K562 (cell line): ENCODE results near the gene HSPA6. TPM values are rescaled to one million over a fixed set of nuclear protein-coding genes. Genes with fewer than 3 reads are reported as not detected.

Experiments used
- ARID1B ChIP-seq: fragments of 450-650 bp; IDR thresholded peaks from 2 replicates; pipeline ENCODE4 v1.6.1; 2016; ENCODE audit warnings: antibody characterized with exemption, mild to moderate bottlenecking, inconsistent platforms
- CCNT2 ChIP-seq: IDR thresholded peaks from 2 replicates; pipeline ENCODE4 v1.6.1; 2011; ENCODE audit warnings: borderline replicate concordance, low read depth, mild to moderate bottlenecking, moderate library complexity, mixed read lengths, low read length; ENCODE audit not compliant: insufficient read length; ENCODE audit errors: extremely low read depth
- ELK1 ChIP-seq: sonication (generic); formaldehyde crosslinking; IDR thresholded peaks from 2 replicates; pipeline ENCODE4 v1.8.1; 2022; ENCODE audit warnings: missing genetic modification reagents
- ETV1 ChIP-seq: fragments of 450-650 bp; conservative IDR thresholded peaks from 2 replicates; pipeline ENCODE4 v1.6.1; 2016; ENCODE audit warnings: missing genetic modification characterization, control low read depth, low read depth, missing compliant biosample characterization
- GATAD2B ChIP-seq: fragments of 450-650 bp; IDR thresholded peaks from 2 replicates; pipeline ENCODE4 v1.6.1; 2017; ENCODE audit warnings: mild to moderate bottlenecking, borderline replicate concordance
- HINFP ChIP-seq: fragments of 450-650 bp; conservative IDR thresholded peaks from 2 replicates; pipeline ENCODE4 v1.6.1; 2016; ENCODE audit warnings: missing genetic modification characterization, low read depth, mild to moderate bottlenecking, control low read depth, missing compliant biosample characterization
- JUND ChIP-seq, 2 experiments: IDR thresholded peaks; 2 replicates in 1 of 2; 3 replicates in 1 of 2; pipeline ENCODE4 v1.6.1; 2011; ENCODE audit warnings: borderline replicate concordance in 2 of 2, low read depth in 2 of 2, low read length in 2 of 2, improper control_type of control experiment in 1 of 2, missing biosample characterization in 1 of 2, missing genetic modification characterization in 1 of 2, missing genetic modification reagents in 1 of 2
- LCOR ChIP-seq: sonication (generic); formaldehyde crosslinking; IDR thresholded peaks from 2 replicates; pipeline ENCODE4 v1.8.0; 2022; ENCODE audit warnings: mild to moderate bottlenecking, missing genetic modification reagents
- MITF ChIP-seq: IDR thresholded peaks from 2 replicates; pipeline ENCODE4 v1.6.1; 2014; ENCODE audit warnings: antibody characterized with exemption
- MYNN ChIP-seq, 2 experiments: sonication (generic); formaldehyde crosslinking in 1 of 2; IDR thresholded peaks; 2 replicates each; pipeline versions ENCODE4 v1.5.0 to v1.6.1; 2016 to 2020; ENCODE audit warnings: antibody characterized with exemption in 1 of 2, missing genetic modification reagents in 1 of 2
- NCOA1 ChIP-seq: fragments of 450-650 bp; IDR thresholded peaks from 2 replicates; pipeline ENCODE4 v1.6.1; 2016; ENCODE audit warnings: low read depth
- NEUROD1 ChIP-seq: fragments of 150-350 bp; IDR thresholded peaks from 2 replicates; pipeline ENCODE4 v1.6.1; 2014; ENCODE audit warnings: borderline replicate concordance, low read length, low read depth; ENCODE audit not compliant: partially characterized antibody
- PURB ChIP-seq: sonication (generic); formaldehyde crosslinking; IDR thresholded peaks from 2 replicates; pipeline ENCODE4 v1.9.0; 2021; ENCODE audit warnings: low read depth, mild to moderate bottlenecking, missing genetic modification reagents
- RCOR1 ChIP-seq, 2 experiments: IDR thresholded peaks; 2 replicates each; pipeline ENCODE4 v1.6.1; 2012; ENCODE audit warnings: low read depth in 2 of 2, low read length in 2 of 2, borderline replicate concordance in 1 of 2, improper control_type of control experiment in 1 of 2
- TEAD2 ChIP-seq: fragments of 450-650 bp; IDR thresholded peaks from 2 replicates; pipeline ENCODE4 v1.6.1; 2016; ENCODE audit warnings: missing genetic modification characterization, control low read depth, missing compliant biosample characterization
- ZNF124 ChIP-seq: sonication (generic); formaldehyde crosslinking; IDR thresholded peaks from 2 replicates; pipeline ENCODE4 v1.8.1; 2022; ENCODE audit warnings: missing genetic modification reagents
- ZNF174 ChIP-seq: fragments of 250-450 bp; sonication (Bioruptor Pico); IDR thresholded peaks from 2 replicates; pipeline ENCODE4 v1.4.0; 2020; ENCODE audit warnings: mild to moderate bottlenecking
- ZNF347 ChIP-seq: fragments of 450-650 bp; formaldehyde crosslinking; IDR thresholded peaks from 2 replicates; pipeline ENCODE4 v1.4.0; 2020; ENCODE audit warnings: low read depth, mild to moderate bottlenecking, moderate library complexity
- ZNF408 ChIP-seq: fragments of 250-450 bp; sonication (Bioruptor Pico); IDR thresholded peaks from 2 replicates; pipeline ENCODE4 v1.4.0; 2020; ENCODE audit warnings: low read depth, mild to moderate bottlenecking, moderate library complexity
- ZNF511 ChIP-seq: sonication (generic); formaldehyde crosslinking; IDR thresholded peaks from 2 replicates; pipeline ENCODE4 v1.8.0; 2022; ENCODE audit warnings: mild to moderate bottlenecking, missing genetic modification reagents
- ZNF780A ChIP-seq: fragments of 250-450 bp; sonication (Bioruptor Pico); IDR thresholded peaks from 2 replicates; pipeline ENCODE4 v1.5.0; 2021; ENCODE audit warnings: mild to moderate bottlenecking
- ZZZ3 ChIP-seq: fragments of 450-650 bp; IDR thresholded peaks from 2 replicates; pipeline ENCODE4 v1.6.1; 2016; ENCODE audit warnings: antibody characterized with exemption, mild to moderate bottlenecking, moderate library complexity
- polyA plus RNA-seq, 8 experiments: library from polyadenylated mRNA; depleted of rRNA in 4 of 8; stranded (reverse) in 5 of 8; unstranded in 3 of 8; fragments of >200 nt; fragmentation: Nextera tagmentation in 2 of 8; fragmentation: Illumina TruSeq in 1 of 8; extraction: Ambion mirVana in 2 of 8; extraction: Trizol in 1 of 8; gene quantifications; 2 replicates each; pipeline versions ENCODE4 v1.2.1 to v1.2.3, GENCODE V29; 2011 to 2014; ENCODE audit warnings: inconsistent platforms in 1 of 8, missing spikeins in 1 of 8
- total RNA-seq, 7 experiments: library from RNA; depleted of rRNA in 6 of 7; stranded (reverse); fragments of >200 nt in 6 of 7; fragmentation: Illumina TruSeq in 2 of 7; extraction: Trizol in 2 of 7; gene quantifications; 2 replicates each; pipeline versions ENCODE4 v1.2.1 to v1.2.3, GENCODE V29; 2011 to 2021; ENCODE audit warnings: low replicate concordance in 1 of 7

HSPA6 gene
- total and polyA plus RNA-seq, 9 of the 15 experiments (the other 6 are each of a cell fraction or from before 2014, with no cell fraction given): 0.15 to 10.0 (median 2.4) TPM

- peak; percentile 96 for TF ChIP-seq ARID1B
- no peak for TF ChIP-seq ZZZ3
- peak; percentile 96 for TF ChIP-seq JUND (IDR thresholded peaks at IDR 0.05; ENCODE audit: borderline replicate concordance, low read depth, low read length)
- peak; percentile 93; the same call in 1 of the 3 replicates for TF ChIP-seq JUND (tag; IDR thresholded peaks at IDR 0.05; ENCODE audit: borderline replicate concordance, low read depth, low read length)
- no peak for TF ChIP-seq GATAD2B
- TF ChIP-seq NEUROD1: peak; percentile 36
- no peak for TF ChIP-seq ZNF174 (CRISPR knock-in tag)
- TF ChIP-seq ZNF780A (CRISPR knock-in tag): no peak
- TF ChIP-seq ZNF124 (CRISPR knock-in tag): no peak
- TF ChIP-seq NCOA1: peak; percentile 66; the same call in 1 of the 2 replicates
- TF ChIP-seq ZNF408: no peak
- TF ChIP-seq LCOR (CRISPR knock-in tag): peak; percentile 46; the same call in 1 of the 2 replicates
- TF ChIP-seq TEAD2 (tag): no peak
- TF ChIP-seq RCOR1 (IDR thresholded peaks at IDR 0.05; ENCODE audit: borderline replicate concordance in 1 of 2, low read depth in 2 of 2, low read length in 2 of 2): peak in 1 of 2 experiments; percentile 78; a peak in 3 of 4 replicates
- no peak for TF ChIP-seq ZNF347
- TF ChIP-seq HINFP (tag): no peak
- peak; percentile 83 for TF ChIP-seq ETV1 (tag)
- no peak for TF ChIP-seq MYNN (IDR thresholded peaks at IDR 0.05)
- TF ChIP-seq MYNN (CRISPR knock-in tag; IDR thresholded peaks at IDR 0.05): no peak
- no peak for TF ChIP-seq ZNF511 (CRISPR knock-in tag)
- TF ChIP-seq MITF: no peak
- TF ChIP-seq PURB (CRISPR knock-in tag): no peak
- TF ChIP-seq CCNT2: peak; percentile 20
- TF ChIP-seq ELK1 (CRISPR knock-in tag): no peak
These were observed 21.5 kb upstream of the HSPA6 start (continued) for GRCh38 chr1:161502641-161503393.
